SK-N-SH treated with all-trans-retinoic acid at 6 μM for 48 hours (cell line): ENCODE data around the gene RAB31.

ENCODE experiments used
- ISL1 ChIP-seq: fragments of 250-450 bp; sonication (Bioruptor Pico); IDR thresholded peaks from 2 replicates; pipeline ENCODE4 v2.1.2; 2022; ENCODE audit warnings: mild to moderate bottlenecking, moderate library complexity
- PATZ1 ChIP-seq: fragments of 250-450 bp; sonication (Bioruptor Pico); IDR thresholded peaks from 2 replicates; pipeline ENCODE4 v1.8.0; 2020; ENCODE audit warnings: mild to moderate bottlenecking, moderate library complexity, borderline replicate concordance
- TSHZ2 ChIP-seq: fragments of 250-450 bp; sonication (Bioruptor Pico); IDR thresholded peaks from 2 replicates; pipeline ENCODE4 v1.5.0; 2020; ENCODE audit warnings: mild to moderate bottlenecking, moderate library complexity
- ZC3H10 ChIP-seq: fragments of 250-450 bp; sonication (Bioruptor Pico); IDR thresholded peaks from 2 replicates; pipeline ENCODE4 v1.5.1; 2021; ENCODE audit warnings: mild to moderate bottlenecking, moderate library complexity
- ZFP30 ChIP-seq: fragments of 450-650 bp; formaldehyde crosslinking; IDR thresholded peaks from 2 replicates; pipeline ENCODE4 v1.5.0; 2022; ENCODE audit warnings: mild to moderate bottlenecking, moderate library complexity
- ZNF565 ChIP-seq: fragments of 450-650 bp; formaldehyde crosslinking; conservative IDR thresholded peaks from 2 replicates; pipeline ENCODE4 v1.5.0; 2020; ENCODE audit warnings: low read depth, mild to moderate bottlenecking, moderate library complexity

GRCh38 chr18:9709304-9709877, 1.3 kb downstream of the RAB31 start:
- no peak for TF ChIP-seq ZNF565 (CRISPR knock-in tag)
- TF ChIP-seq ISL1: no peak
- TF ChIP-seq PATZ1 (CRISPR knock-in tag): no peak
- TF ChIP-seq ZC3H10 (CRISPR knock-in tag): no peak
- no peak for TF ChIP-seq TSHZ2 (CRISPR knock-in tag)
- TF ChIP-seq ZFP30 (CRISPR knock-in tag): no peak
